ENCODE data around the gene DGCR2.
"Not testable (repeated sequence)": the region's sequence is repeated elsewhere in the genome, so short reads cannot be mapped to it uniquely, and the experiment has no call there.

The DGCR2 gene

DNA sequence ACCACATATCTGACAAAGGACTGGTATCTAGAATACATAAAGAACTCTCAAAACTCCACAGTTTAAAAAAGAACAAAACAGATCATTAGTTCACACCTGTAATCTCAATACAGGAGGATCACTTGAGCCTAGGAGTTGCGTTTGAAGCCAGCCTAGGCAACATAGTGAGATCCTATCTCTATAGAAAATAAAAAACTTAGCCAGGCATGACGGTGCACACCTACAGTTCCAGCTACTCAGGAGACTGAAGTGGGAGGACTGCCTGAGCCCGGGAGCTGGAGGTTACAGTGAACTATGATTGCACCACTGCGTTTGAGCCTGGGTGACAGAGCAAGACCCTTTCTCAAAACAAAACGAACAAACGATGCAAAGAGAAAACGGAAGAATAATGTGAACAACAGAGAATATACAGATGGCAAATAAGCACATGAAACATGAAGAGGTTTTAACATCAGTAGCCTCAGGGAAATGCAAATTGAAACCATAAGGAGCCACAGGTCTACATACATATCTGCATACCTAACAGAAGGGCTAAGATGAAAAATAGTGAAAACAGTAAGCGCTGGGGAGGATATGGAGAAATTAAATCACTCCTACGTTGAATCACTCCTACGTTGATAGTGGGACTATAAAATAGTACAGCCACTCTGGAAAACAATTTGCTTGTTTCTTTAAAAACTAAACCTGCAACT lies 70.7 kb downstream of the DGCR2 start:
- Histone ChIP-seq H3K9ac (ENCODE audit: low read length) (no peak overlapping the region), H3K27ac (ENCODE audit: low read depth, low read length) (no peak overlapping the region), H3K4me1 (ENCODE audit: control insufficient read depth, insufficient read depth, low read length) (no peaks in the 10 kb centered on the region), H3K27me3 (ENCODE audit: control insufficient read depth, insufficient read depth, low read length) (no peaks in the 10 kb centered on the region), H3K4me3 (ENCODE audit: low read length) (no peak overlapping the region), H3K36me3 (ENCODE audit: control insufficient read depth, insufficient read depth, low read length) (peaks cover 19% of the 10 kb centered on the region)

DNA sequence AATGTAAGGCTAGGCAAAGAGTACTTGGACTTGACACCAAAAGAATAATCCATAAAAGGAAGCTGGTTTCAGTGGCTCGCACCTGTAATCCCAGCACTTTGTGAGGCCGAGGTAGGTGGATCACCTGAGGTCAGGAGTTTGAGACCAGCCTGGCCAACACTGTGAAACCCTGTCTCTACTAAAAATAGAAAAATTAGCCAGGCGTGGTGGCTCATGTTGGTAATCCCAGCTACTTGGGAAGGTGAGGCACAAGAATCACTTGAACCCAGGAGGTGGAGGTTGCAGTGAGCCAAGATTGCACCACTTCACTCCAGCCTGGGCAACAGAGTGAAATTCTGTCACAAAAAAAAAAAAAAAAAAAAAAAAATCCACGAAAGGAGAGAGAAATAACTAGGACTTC lies 71.4 kb downstream of the DGCR2 start:
- H3K9ac ChIP-seq (ENCODE audit: low read length); H3K4me1 ChIP-seq (ENCODE audit: control insufficient read depth, insufficient read depth, low read length); H3K27ac ChIP-seq (ENCODE audit: low read depth, low read length); H3K27me3 ChIP-seq (ENCODE audit: control insufficient read depth, insufficient read depth, low read length); H3K4me3 ChIP-seq (ENCODE audit: low read length): not testable (repeated sequence)
- H3K36me3 ChIP-seq (ENCODE audit: control insufficient read depth, insufficient read depth, low read length): peaks cover 16% of the 10 kb centered on the region

DNA sequence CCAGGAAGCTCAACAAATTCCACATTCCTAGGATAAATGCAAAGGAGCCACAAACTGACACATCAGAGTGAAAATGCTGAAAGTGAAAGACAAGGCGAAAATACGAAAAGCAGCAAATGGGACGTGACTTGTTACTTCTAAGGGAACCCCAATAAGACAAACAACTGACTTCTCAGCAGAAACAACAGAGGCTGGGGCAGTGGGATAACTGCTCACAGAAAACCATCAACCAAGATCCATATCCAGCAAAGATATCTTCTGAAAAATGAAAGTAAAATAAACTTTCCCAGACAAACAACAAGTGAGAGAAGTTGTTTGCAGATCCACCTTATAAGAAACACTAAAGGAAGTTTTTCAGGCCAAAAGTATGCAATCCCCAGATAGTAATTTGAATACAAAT lies 72.1 kb downstream of the DGCR2 start:
- Histone ChIP-seq H3K36me3 (ENCODE audit: control insufficient read depth, insufficient read depth, low read length) (peaks cover 19% of the 10 kb centered on the region), H3K27me3 (ENCODE audit: control insufficient read depth, insufficient read depth, low read length) (no peaks in the 10 kb centered on the region), H3K4me3 (ENCODE audit: low read length) (no peak overlapping the region), H3K27ac (ENCODE audit: low read depth, low read length) (no peak overlapping the region), H3K4me1 (ENCODE audit: control insufficient read depth, insufficient read depth, low read length) (no peaks in the 10 kb centered on the region), H3K9ac (ENCODE audit: low read length) (no peak overlapping the region)

DNA sequence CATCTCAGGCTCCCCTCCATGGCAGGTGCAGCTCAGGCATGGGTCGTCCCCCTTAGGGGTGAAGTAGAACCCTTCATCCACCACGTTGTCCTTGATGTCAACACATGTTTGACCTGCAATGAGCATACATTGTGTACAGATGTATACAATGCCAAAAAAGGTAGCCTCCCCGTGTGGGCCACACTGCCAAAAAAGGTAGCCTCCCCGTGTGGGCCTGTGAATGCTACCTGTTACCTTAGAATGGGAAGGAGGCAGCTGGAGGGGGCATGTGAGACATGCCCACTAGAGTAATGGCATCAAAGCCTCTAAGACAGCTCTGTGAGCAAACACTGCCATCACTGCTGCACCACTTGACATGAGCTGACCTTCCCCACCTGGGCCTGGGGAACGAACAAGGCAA lies 73.7 kb downstream of the DGCR2 start:
- H3K36me3 ChIP-seq (ENCODE audit: control insufficient read depth, insufficient read depth, low read length): peaks cover 29% of the 10 kb centered on the region
- no peak overlapping the region for H3K27ac ChIP-seq (ENCODE audit: low read depth, low read length)
- no peak overlapping the region for H3K9ac ChIP-seq (ENCODE audit: low read length)
- H3K4me3 ChIP-seq (ENCODE audit: low read length): no peak overlapping the region
- H3K27me3 ChIP-seq (ENCODE audit: control insufficient read depth, insufficient read depth, low read length): no peaks in the 10 kb centered on the region
- H3K4me1 ChIP-seq (ENCODE audit: control insufficient read depth, insufficient read depth, low read length): no peaks in the 10 kb centered on the region

DNA sequence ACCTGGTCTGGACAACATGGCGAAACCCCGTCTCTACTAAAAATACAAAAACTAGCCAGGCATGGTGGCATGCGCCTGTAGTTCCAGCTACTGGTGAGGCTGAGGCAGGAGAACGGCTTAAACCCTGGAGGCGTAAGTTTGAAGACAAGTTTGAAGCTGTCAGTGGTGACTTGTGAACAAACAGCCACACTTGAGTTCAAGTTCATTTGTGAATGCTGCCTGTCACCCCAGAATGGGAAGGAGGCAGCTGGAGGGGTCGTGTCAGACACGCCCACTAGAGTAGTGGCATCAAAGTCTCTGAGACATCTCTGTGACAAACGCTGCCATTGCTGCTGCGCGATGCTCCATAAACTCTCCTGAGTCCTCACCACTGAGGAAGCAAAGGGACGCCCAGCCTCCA lies 74.2 kb downstream of the DGCR2 start:
- H3K4me1 ChIP-seq (ENCODE audit: control insufficient read depth, insufficient read depth, low read length): no peaks in the 10 kb centered on the region
- H3K27me3 ChIP-seq (ENCODE audit: control insufficient read depth, insufficient read depth, low read length): no peaks in the 10 kb centered on the region
- peaks cover 32% of the 10 kb centered on the region for H3K36me3 ChIP-seq (ENCODE audit: control insufficient read depth, insufficient read depth, low read length)
- no peak overlapping the region for H3K4me3 ChIP-seq (ENCODE audit: low read length)
- no peak overlapping the region for H3K9ac ChIP-seq (ENCODE audit: low read length)
- no peak overlapping the region for H3K27ac ChIP-seq (ENCODE audit: low read depth, low read length)

DNA sequence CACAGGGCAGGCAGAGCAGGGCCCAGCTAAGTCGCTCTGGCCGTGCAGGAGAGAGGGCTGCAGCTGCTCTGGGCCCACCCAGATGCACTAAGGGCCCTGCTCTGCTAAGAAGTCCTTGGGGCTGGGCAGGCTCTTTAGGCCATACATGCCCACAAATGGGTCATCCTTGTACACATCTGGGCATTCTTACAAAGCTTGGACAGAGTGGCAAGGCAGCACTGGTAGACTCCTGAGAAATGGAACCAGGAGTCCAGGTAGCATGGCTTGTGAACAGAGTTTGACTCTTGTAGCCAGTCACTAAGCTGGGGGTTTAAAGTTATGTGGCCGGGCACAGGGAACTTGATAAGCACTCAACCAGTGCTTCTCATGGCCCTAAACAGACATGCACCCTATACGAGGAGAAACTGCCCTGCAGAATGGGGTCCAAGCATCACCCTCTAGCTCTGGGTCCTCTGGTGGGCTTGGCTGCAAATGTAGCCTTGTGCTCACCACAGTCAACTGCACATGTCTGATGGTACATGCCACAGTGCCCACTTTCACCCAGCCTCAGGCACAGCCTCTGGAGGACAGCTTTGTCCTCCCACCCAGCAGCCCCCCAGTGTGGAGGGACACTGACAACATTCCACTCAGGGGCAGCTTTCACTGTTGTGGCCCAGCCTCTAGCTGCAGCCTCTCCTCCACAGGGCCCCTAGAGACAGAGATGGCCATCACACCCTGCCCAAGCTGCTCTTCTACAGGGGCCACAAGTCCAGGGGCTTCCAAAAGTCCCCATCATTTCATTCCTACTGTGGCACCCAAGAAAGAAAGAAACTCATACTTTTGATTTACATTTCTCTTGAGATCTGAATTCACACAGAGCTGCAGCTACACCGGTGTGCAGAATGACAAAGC lies 75.2 kb downstream of the DGCR2 start:
- Histone ChIP-seq H3K27ac (ENCODE audit: low read depth, low read length) (no peak overlapping the region), H3K4me1 (ENCODE audit: control insufficient read depth, insufficient read depth, low read length) (no peaks in the 10 kb centered on the region), H3K4me3 (ENCODE audit: low read length) (no peak overlapping the region), H3K36me3 (ENCODE audit: control insufficient read depth, insufficient read depth, low read length) (peaks cover 35% of the 10 kb centered on the region), H3K9ac (ENCODE audit: low read length) (no peak overlapping the region), H3K27me3 (ENCODE audit: control insufficient read depth, insufficient read depth, low read length) (no peaks in the 10 kb centered on the region)

DNA sequence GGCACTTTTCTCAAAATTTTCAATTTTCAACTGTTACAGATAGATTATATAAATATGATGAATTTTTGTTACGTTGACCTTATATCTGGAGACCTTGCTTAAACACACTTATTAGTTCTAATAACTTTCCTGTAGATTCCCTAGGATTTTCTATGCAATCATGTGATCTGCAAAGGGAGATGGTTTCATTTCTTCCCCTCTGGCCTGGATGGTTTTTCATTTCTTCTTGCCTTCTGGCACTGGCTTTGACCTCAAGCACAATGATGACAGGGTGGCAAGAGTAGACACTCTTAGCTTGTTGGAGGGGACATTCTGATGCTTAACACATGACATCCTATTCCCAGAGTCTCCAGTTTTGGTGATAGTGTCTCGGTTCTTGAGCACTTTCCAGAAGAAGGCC lies 75.9 kb downstream of the DGCR2 start:
- peaks cover 40% of the 10 kb centered on the region for H3K36me3 ChIP-seq (ENCODE audit: control insufficient read depth, insufficient read depth, low read length)
- H3K4me1 ChIP-seq (ENCODE audit: control insufficient read depth, insufficient read depth, low read length): no peaks in the 10 kb centered on the region
- H3K27ac ChIP-seq (ENCODE audit: low read depth, low read length): no peak overlapping the region
- no peak overlapping the region for H3K4me3 ChIP-seq (ENCODE audit: low read length)
- no peak overlapping the region for H3K9ac ChIP-seq (ENCODE audit: low read length)
- H3K27me3 ChIP-seq (ENCODE audit: control insufficient read depth, insufficient read depth, low read length): no peaks in the 10 kb centered on the region

DNA sequence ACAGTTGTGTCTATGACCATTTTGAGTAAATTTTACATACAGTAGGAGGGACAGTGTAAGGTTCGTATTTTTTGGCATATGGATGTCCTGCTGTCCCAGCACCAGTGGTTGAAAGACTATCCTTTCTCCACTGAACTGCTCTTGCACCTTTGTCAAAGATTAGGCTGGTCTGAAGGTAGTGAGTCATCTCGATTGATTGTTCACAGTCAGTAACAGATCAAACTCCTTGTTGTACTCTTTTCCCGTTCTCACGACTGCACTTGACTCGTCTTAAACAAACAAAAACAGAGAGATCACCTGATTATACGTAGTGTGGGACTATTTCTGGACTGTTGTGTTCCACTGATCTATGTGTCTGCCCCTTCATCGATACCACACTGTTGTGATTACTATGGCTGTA lies 77.1 kb downstream of the DGCR2 start:
- H3K9ac ChIP-seq (ENCODE audit: low read length): no peak overlapping the region
- H3K4me1 ChIP-seq (ENCODE audit: control insufficient read depth, insufficient read depth, low read length): no peaks in the 10 kb centered on the region
- no peak overlapping the region for H3K4me3 ChIP-seq (ENCODE audit: low read length)
- no peaks in the 10 kb centered on the region for H3K27me3 ChIP-seq (ENCODE audit: control insufficient read depth, insufficient read depth, low read length)
- H3K27ac ChIP-seq (ENCODE audit: low read depth, low read length): no peak overlapping the region
- H3K36me3 ChIP-seq (ENCODE audit: control insufficient read depth, insufficient read depth, low read length): peaks cover 45% of the 10 kb centered on the region

DNA sequence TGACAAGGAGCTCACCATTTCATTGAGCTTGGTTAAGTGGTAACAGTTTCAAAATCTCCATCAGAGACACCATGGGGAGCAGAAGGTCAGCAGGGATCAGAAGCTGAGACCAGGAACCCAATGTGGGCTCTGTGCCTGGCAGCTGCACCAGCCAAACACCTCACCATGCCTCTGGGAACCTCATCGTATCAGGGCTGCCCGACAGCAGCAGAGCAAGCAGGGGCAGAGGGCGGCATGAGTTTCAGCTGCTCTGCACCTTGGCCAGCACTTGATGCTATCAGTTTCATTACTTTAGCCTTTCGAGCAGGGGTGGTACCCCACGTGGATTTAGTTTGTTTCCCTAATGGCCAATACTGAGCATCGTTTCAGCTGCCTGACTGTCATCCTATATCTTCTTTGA lies 77.8 kb downstream of the DGCR2 start:
- H3K27me3 ChIP-seq (ENCODE audit: control insufficient read depth, insufficient read depth, low read length): no peaks in the 10 kb centered on the region
- H3K27ac ChIP-seq (ENCODE audit: low read depth, low read length): no peak overlapping the region
- H3K4me1 ChIP-seq (ENCODE audit: control insufficient read depth, insufficient read depth, low read length): no peaks in the 10 kb centered on the region
- no peak overlapping the region for H3K9ac ChIP-seq (ENCODE audit: low read length)
- no peak overlapping the region for H3K4me3 ChIP-seq (ENCODE audit: low read length)
- H3K36me3 ChIP-seq (ENCODE audit: control insufficient read depth, insufficient read depth, low read length): peaks cover 45% of the 10 kb centered on the region

DNA sequence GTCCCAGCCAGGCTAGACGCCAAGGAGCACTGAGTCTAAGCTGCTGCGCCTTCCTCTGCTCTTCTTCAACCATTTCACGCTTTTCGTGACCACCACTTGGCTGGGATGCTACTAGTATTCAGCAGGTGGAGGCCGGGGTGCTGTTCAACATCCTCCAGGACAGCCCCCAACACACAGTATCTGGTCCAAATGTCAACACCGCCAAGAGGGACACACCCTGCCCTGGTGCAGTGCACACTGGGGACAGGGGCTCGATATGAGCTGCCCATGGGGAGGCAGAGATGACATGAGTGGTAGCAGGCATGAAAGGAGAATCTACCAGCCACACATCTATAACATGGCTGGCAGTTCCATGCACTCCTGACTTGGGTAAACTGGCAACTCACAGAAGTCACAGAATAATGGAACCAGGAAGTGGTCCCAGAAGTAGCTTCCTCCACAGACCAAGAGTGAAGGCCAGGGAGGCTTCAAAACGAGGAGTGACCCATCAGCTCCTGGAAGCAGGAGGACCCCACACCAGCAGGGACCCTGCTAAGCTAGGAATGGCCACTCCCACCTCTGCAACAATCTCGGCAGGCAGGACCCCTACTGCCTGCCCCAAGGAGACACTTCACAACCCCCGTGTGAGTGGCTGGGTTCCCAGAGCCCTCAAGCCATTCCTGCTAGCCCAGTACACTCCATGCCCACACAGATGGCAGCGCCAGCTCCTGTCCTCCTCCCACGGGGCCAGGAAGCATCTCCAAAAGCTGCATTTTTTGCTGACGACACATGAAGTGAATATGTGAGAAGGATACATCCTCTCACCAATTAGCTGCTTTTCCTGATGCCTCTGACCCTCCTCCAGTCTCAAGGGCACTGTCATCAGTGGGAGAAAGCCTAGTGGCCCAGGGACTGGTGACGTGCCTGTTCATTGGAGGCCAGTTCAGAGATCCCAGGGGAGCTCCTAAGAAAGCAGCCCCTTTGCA lies 78.8 kb downstream of the DGCR2 start:
- Histone ChIP-seq H3K9ac (ENCODE audit: low read length) (no peak overlapping the region), H3K4me1 (ENCODE audit: control insufficient read depth, insufficient read depth, low read length) (no peaks in the 10 kb centered on the region), H3K27me3 (ENCODE audit: control insufficient read depth, insufficient read depth, low read length) (no peaks in the 10 kb centered on the region), H3K27ac (ENCODE audit: low read depth, low read length) (no peak overlapping the region), H3K4me3 (ENCODE audit: low read length) (no peak overlapping the region), H3K36me3 (ENCODE audit: control insufficient read depth, insufficient read depth, low read length) (peaks cover 44% of the 10 kb centered on the region)

DNA sequence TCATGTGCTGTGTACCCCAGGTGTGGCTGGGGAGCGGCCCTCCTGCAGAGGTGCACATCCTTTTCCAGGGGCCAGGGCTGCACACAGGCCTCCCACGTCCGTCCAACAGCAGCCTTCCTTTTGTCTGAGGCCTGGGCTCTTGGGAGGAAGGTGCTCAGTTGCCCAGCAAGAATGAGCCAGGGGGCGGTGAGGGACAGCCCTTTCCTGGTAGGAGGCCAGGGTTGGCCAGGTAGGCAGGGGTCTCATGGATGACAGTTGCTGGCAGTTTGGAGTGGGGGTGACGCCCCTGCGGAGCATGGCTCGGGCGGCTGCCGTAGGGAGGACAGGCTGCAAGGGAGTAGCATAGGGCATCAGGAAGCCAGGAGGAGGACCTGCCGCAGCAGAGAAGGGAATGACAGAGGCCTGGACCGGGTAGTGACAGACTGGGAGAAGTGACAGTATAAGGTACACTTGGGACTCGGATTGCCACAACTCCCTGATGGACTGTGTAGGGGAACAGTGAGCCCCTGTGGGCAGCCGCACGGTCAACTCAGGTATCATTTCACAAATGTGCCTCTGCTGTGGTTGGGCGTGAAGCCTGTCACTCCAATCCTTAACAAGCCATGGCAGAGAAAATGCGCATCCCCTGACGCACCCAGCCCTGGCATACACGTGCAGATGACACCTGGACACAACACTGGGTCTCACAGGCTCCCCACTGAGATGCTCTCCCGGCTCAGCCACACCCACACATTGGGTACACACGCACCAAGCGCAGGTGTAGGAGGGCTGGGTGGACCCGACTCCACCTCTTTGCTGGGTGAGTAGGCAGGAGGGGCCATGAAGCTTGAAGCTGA lies 79.7 kb downstream of the DGCR2 start:
- no peaks in the 10 kb centered on the region for H3K4me1 ChIP-seq (ENCODE audit: control insufficient read depth, insufficient read depth, low read length)
- H3K27me3 ChIP-seq (ENCODE audit: control insufficient read depth, insufficient read depth, low read length): no peaks in the 10 kb centered on the region
- no peak overlapping the region for H3K9ac ChIP-seq (ENCODE audit: low read length)
- peaks cover 44% of the 10 kb centered on the region for H3K36me3 ChIP-seq (ENCODE audit: control insufficient read depth, insufficient read depth, low read length)
- no peak overlapping the region for H3K27ac ChIP-seq (ENCODE audit: low read depth, low read length)
- H3K4me3 ChIP-seq (ENCODE audit: low read length): no peak overlapping the region

Measured in rectal smooth muscle tissue (tissue), 1 donor.